Measurements from ENCODE around the gene CDKN2AIPNL. TPM values are rescaled to one million over a fixed set of nuclear protein-coding genes. Genes with fewer than 3 reads are reported as not detected.
A peak's percentile ranks its signal among the peaks of the same experiment; 100 is the strongest.

Gene CDKN2AIPNL
- total and polyA plus RNA-seq, 2 donors (not counting 1 experiment from before 2014, with no cell fraction given) = 13.6 to 49.2 TPM

DNA sequence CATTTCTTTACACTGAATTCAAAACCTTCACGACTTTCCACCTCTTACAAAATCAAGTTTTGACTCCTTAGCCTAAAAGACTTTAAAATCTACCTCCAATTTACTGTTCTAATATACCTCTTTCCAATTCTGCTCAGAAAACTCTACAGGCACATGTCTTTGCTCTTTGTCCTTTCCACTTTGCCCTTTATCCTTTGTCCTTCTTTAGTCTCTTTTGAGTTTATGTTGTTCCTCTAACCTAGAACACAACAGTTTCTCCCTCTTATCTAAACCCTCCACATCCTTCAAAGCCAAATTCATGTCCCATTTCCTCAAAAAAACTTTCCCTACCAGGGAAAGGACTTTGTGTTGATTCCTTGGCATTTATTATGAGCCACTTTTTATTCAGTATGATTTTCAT is 46.1 kb downstream of the CDKN2AIPNL start:
- Histone ChIP-seq H3K9me3 (ENCODE audit: control insufficient read depth, insufficient read depth, low read depth, low read length) (no peaks in the 10 kb centered on the region), H3K4me2 (ENCODE audit: extremely low read depth, insufficient read depth, low read length) (peak overlapping the region; percentile 15), H2AFZ (ENCODE audit: low read length) (no peak overlapping the region), H4K20me1 (ENCODE audit: control insufficient read depth, extremely low read depth, insufficient read depth, low read length) (no peaks in the 10 kb centered on the region), H3K4me3 (replicated peaks in 1 of 4; ENCODE audit: control extremely low read depth in 1 of 4, insufficient read depth in 1 of 4, low read depth in 3 of 4, low read length in 4 of 4) (no peak overlapping the region), H3K4me1 (ENCODE audit: control insufficient read depth, extremely low read depth, insufficient read depth, low read length) (no peaks in the 10 kb centered on the region), H3K27ac (ENCODE audit: insufficient read depth, low read length) (no peak overlapping the region), H3K27me3 (ENCODE audit: control insufficient read depth, insufficient read depth, low read length) (no peaks in the 10 kb centered on the region), H3K36me3 (ENCODE audit: control insufficient read depth, insufficient read depth, low read length) (no peaks in the 10 kb centered on the region), H3K79me2 (ENCODE audit: control insufficient read depth, insufficient read depth, low read length) (peaks cover 4% of the 10 kb centered on the region), H3K9ac (ENCODE audit: insufficient read depth, low read length) (no peak overlapping the region)
- no peak for TF ChIP-seq EZH2 (IDR thresholded peaks at IDR 0.05; ENCODE audit: low read length, missing control alignments)
- TF ChIP-seq, protein P1, sequence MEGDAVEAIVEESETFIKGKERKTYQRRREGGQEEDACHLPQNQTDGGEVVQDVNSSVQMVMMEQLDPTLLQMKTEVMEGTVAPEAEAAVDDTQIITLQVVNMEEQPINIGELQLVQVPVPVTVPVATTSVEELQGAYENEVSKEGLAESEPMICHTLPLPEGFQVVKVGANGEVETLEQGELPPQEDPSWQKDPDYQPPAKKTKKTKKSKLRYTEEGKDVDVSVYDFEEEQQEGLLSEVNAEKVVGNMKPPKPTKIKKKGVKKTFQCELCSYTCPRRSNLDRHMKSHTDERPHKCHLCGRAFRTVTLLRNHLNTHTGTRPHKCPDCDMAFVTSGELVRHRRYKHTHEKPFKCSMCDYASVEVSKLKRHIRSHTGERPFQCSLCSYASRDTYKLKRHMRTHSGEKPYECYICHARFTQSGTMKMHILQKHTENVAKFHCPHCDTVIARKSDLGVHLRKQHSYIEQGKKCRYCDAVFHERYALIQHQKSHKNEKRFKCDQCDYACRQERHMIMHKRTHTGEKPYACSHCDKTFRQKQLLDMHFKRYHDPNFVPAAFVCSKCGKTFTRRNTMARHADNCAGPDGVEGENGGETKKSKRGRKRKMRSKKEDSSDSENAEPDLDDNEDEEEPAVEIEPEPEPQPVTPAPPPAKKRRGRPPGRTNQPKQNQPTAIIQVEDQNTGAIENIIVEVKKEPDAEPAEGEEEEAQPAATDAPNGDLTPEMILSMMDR (conservative IDR thresholded peaks at IDR 0.05 in 1 of 2, IDR thresholded peaks at IDR 0.05 in 1 of 2; ENCODE audit: low read depth in 1 of 2, low read length in 2 of 2) = no peak
- DNase-seq (ENCODE audit: low read depth in 2 of 2) = no peak

DNA sequence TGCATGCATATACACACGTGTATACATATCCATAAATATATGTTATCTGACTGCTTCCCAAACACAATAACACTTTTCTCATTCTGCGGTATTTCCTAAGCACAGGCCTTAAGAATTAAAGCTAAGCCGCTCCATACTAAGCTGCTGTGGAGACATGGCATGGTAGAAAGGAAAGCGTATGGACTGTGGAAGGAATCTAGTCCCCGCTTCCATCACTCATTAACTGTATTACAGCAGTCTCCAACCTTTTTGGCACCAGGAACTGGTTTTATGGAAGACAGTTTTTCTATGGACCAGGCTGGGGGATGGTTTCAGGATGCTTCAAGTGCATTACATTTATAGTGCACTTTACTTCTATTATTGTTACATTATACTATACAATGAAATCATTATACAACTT is 56.0 kb downstream of the CDKN2AIPNL start:
- H3K4me2 ChIP-seq (ENCODE audit: extremely low read depth, insufficient read depth, low read length) = no peak overlapping the region
- no peak overlapping the region for H3K27ac ChIP-seq (ENCODE audit: insufficient read depth, low read length)
- H4K20me1 ChIP-seq (ENCODE audit: control insufficient read depth, extremely low read depth, insufficient read depth, low read length) = no peaks in the 10 kb centered on the region
- no peaks in the 10 kb centered on the region for H3K9me3 ChIP-seq (ENCODE audit: control insufficient read depth, insufficient read depth, low read depth, low read length)
- no peaks in the 10 kb centered on the region for H3K27me3 ChIP-seq (ENCODE audit: control insufficient read depth, insufficient read depth, low read length)
- H3K4me3 ChIP-seq (replicated peaks in 1 of 4; ENCODE audit: control extremely low read depth in 1 of 4, insufficient read depth in 1 of 4, low read depth in 3 of 4, low read length in 4 of 4) = no peak overlapping the region
- H3K36me3 ChIP-seq (ENCODE audit: control insufficient read depth, insufficient read depth, low read length) = no peaks in the 10 kb centered on the region
- no peak overlapping the region for H3K9ac ChIP-seq (ENCODE audit: insufficient read depth, low read length)
- TF ChIP-seq, protein P1 (conservative IDR thresholded peaks at IDR 0.05 in 1 of 2, IDR thresholded peaks at IDR 0.05 in 1 of 2; ENCODE audit: low read depth in 1 of 2, low read length in 2 of 2) = no peak
- no peak for TF ChIP-seq EZH2 (IDR thresholded peaks at IDR 0.05; ENCODE audit: low read length, missing control alignments)
- DNase-seq (ENCODE audit: low read depth in 2 of 2) = no peak
- H2AFZ ChIP-seq (ENCODE audit: low read length) = no peak overlapping the region
- no peaks in the 10 kb centered on the region for H3K4me1 ChIP-seq (ENCODE audit: control insufficient read depth, extremely low read depth, insufficient read depth, low read length)
- no peaks in the 10 kb centered on the region for H3K79me2 ChIP-seq (ENCODE audit: control insufficient read depth, insufficient read depth, low read length)

Other genes with a start within 250 kb of the CDKN2AIPNL start
- gene SKP1, start 234.9 kb downstream of the CDKN2AIPNL start, total RNA-seq = 182 and 259 TPM in 2 replicates
- gene SKP1, start 234.9 kb downstream of the CDKN2AIPNL start, polyA plus RNA-seq = 875 and 985 TPM in 2 replicates
- gene PPP2CA, start 185.8 kb downstream of the CDKN2AIPNL start, total RNA-seq = 46.2 and 58.6 TPM in 2 replicates
- gene PPP2CA, start 185.8 kb downstream of the CDKN2AIPNL start, polyA plus RNA-seq = 191 and 220 TPM in 2 replicates
- gene CDKL3, start 44.7 kb downstream of the CDKN2AIPNL start, total RNA-seq = 3.3 and 4.6 TPM in 2 replicates
- gene CDKL3, start 44.7 kb downstream of the CDKN2AIPNL start, polyA plus RNA-seq = 1.7 and 2.3 TPM in 2 replicates
- 24.4 and 31.9 TPM in 2 replicates for gene UBE2B, start 40.3 kb downstream of the CDKN2AIPNL start, total RNA-seq
- 75.8 and 93.2 TPM in 2 replicates for gene UBE2B, start 40.3 kb downstream of the CDKN2AIPNL start, polyA plus RNA-seq
- gene JADE2, start 113.8 kb upstream of the CDKN2AIPNL start, total RNA-seq = 23.6 and 45.9 TPM in 2 replicates
- gene JADE2, start 113.8 kb upstream of the CDKN2AIPNL start, polyA plus RNA-seq = 10.0 and 20.2 TPM in 2 replicates
- gene SAR1B, start 220.9 kb upstream of the CDKN2AIPNL start, total RNA-seq = 41.3 and 68.7 TPM in 2 replicates
- 102 and 106 TPM in 2 replicates for gene SAR1B, start 220.9 kb upstream of the CDKN2AIPNL start, polyA plus RNA-seq
- gene SEC24A, start 236.9 kb upstream of the CDKN2AIPNL start, total RNA-seq = 17.7 and 20.8 TPM in 2 replicates
- 39.3 and 52.6 TPM in 2 replicates for gene SEC24A, start 236.9 kb upstream of the CDKN2AIPNL start, polyA plus RNA-seq